ENCODE results near the gene ITPKA.
A peak's percentile ranks its signal among the peaks of the same experiment; 100 is the strongest.

Gene ITPKA

GRCh38 chr15:41491889-41492288 is 1.8 kb upstream of the ITPKA start:
- DNase-seq: no peak

GRCh38 chr15:41492597-41493204 is 973 bp upstream of the ITPKA start:
- DNase-seq: no peak

- DNase-seq: no peak
Observed at GRCh38 chr15:41493902-41494189, 172 bp downstream of the ITPKA start.

GRCh38 chr15:41494190-41494921 is 682 bp downstream of the ITPKA start:
- DNase-seq: peak; percentile 57

GRCh38 chr15:41494922-41495735 is 1.5 kb downstream of the ITPKA start:
- peak; percentile 41 for DNase-seq

GRCh38 chr15:41495736-41496599 is 2.3 kb downstream of the ITPKA start:
- DNase-seq: no peak

- no peak for DNase-seq
Observed at GRCh38 chr15:41498657-41499056, 5.0 kb downstream of the ITPKA start.

- no peak for DNase-seq
Observed at GRCh38 chr15:41499109-41499851, 5.6 kb downstream of the ITPKA start.

- DNase-seq: peak; percentile 39
Observed at GRCh38 chr15:41501191-41501917, 7.7 kb downstream of the ITPKA start.

- peak; percentile 24 for DNase-seq
Observed at GRCh38 chr15:41501931-41502794, 8.5 kb downstream of the ITPKA start.

GRCh38 chr15:41502795-41503668 is 9.4 kb downstream of the ITPKA start:
- no peak for DNase-seq

- DNase-seq: no peak
Observed at GRCh38 chr15:41503669-41504010, 10.0 kb downstream of the ITPKA start.

GRCh38 chr15:41504751-41505492 is 11.2 kb downstream of the ITPKA start:
- DNase-seq: no peak

- no peak for DNase-seq
Observed at GRCh38 chr15:41505776-41506175, 12.1 kb downstream of the ITPKA start.

- DNase-seq: no peak
Observed at GRCh38 chr15:41506796-41507341, 13.2 kb downstream of the ITPKA start.

- no peak for DNase-seq
Observed at GRCh38 chr15:41507820-41508290, 14.2 kb downstream of the ITPKA start.

- no peak for DNase-seq
Observed at GRCh38 chr15:41510728-41511127, 17.1 kb downstream of the ITPKA start.

GRCh38 chr15:41511331-41511898 is 17.7 kb downstream of the ITPKA start:
- no peak for DNase-seq
